ENCODE results near the gene SGIP1. TPM values are rescaled to one million over a fixed set of nuclear protein-coding genes. Genes with fewer than 3 reads are reported as not detected.
"Not testable (repeated sequence)": the region's sequence is repeated elsewhere in the genome, so short reads cannot be mapped to it uniquely, and the experiment has no call there.

Gene SGIP1
- total RNA-seq, 3 donors from 2014 or later, result 0.65 to 7.3 (median 0.93) TPM

- H3K36me3 ChIP-seq (ENCODE audit: low read depth), result no peaks in the 10 kb centered on the region
- H3K4me3 ChIP-seq, result no peak overlapping the region
- ATAC-seq, result no peak
- H3K4me1 ChIP-seq (ENCODE audit: low read depth), result no peaks in the 10 kb centered on the region
- intact Hi-C loops (cut with DNase I, micrococcal nuclease), result no loop called here
- DNase-seq, result no peak
- no peaks in the 10 kb centered on the region for H3K9me3 ChIP-seq
- TF ChIP-seq CTCF (IDR thresholded peaks at IDR 0.05), result no peak
These were observed 253.7 kb downstream of the SGIP1 start for GRCh38 chr1:66787641-66788040.

GRCh38 chr1:66788231-66788939 is 254.4 kb downstream of the SGIP1 start:
- no peak for TF ChIP-seq CTCF (IDR thresholded peaks at IDR 0.05)
- intact Hi-C loops (cut with DNase I, micrococcal nuclease), result no loop called here

GRCh38 chr1:66791621-66792610 is 258.0 kb downstream of the SGIP1 start:
- DNase-seq (no peak), ATAC-seq (no peak)
- H3K4me3 ChIP-seq, result no peak overlapping the region
- H3K4me1 ChIP-seq (ENCODE audit: low read depth), result no peaks in the 10 kb centered on the region
- intact Hi-C loops (cut with DNase I, micrococcal nuclease), result no loop called here
- no peaks in the 10 kb centered on the region for H3K36me3 ChIP-seq (ENCODE audit: low read depth)
- TF ChIP-seq CTCF (IDR thresholded peaks at IDR 0.05), result no peak
- H3K9me3 ChIP-seq, result no peaks in the 10 kb centered on the region

More at GRCh38 chr1:66788231-66788939, 254.4 kb downstream of the SGIP1 start:
- no peak for ATAC-seq
- Histone ChIP-seq H3K36me3 (ENCODE audit: low read depth) (no peaks in the 10 kb centered on the region), H3K4me3 (no peak overlapping the region), H3K9me3 (no peaks in the 10 kb centered on the region), H3K4me1 (ENCODE audit: low read depth) (no peaks in the 10 kb centered on the region)
- DNase-seq, result no peak

- DNase-seq; ATAC-seq; H3K4me1 ChIP-seq (ENCODE audit: low read depth); H3K9me3 ChIP-seq; H3K4me3 ChIP-seq; intact Hi-C loops (cut with DNase I, micrococcal nuclease); H3K36me3 ChIP-seq (ENCODE audit: low read depth): not testable (repeated sequence)
These were observed 261.9 kb downstream of the SGIP1 start for GRCh38 chr1:66795839-66796238.

Small RNA genes within 50 kb of the gene (microRNA-seq; reads per million reads assigned to microRNA genes)
- 1.4 reads per million for gene MIR3117

Other genes with a start within 250 kb of the SGIP1 start
- 1 to 10 TPM in 1 of 3 donors, under 1 TPM in 1, not detected in 1; 0.65 to 1.9 TPM for gene DYNLT5, start 218.3 kb downstream of the SGIP1 start, total RNA-seq

Measured in mucosa of descending colon (tissue), 3 donors.